Epithelial cell of proximal tubule (primary cell): ENCODE data around the gene ECD. TPM values are rescaled to one million over a fixed set of nuclear protein-coding genes. Genes with fewer than 3 reads are reported as not detected.

ENCODE experiments used
- DNase-seq: peaks from one replicate; pipeline ENCODE4 v3.0.0-alpha.2; 2011; ENCODE audit warnings: low read depth
- H3K4me3 ChIP-seq: 2 replicates; pipeline ENCODE4 v1.5.1; 2011; ENCODE audit warnings: low read depth, mild to moderate bottlenecking, low read length
- CTCF ChIP-seq: conservative IDR thresholded peaks from 2 replicates; pipeline ENCODE4 v1.5.1; 2012; ENCODE audit warnings: low read depth, mild to moderate bottlenecking, low read length
- total RNA-seq: library from RNA; depleted of rRNA; stranded (reverse); fragments of >200 nt; gene quantifications from 2 replicates; pipeline ENCODE4 v1.2.3, GENCODE V29; 2015

Gene ECD
- total RNA-seq, 1 donor from 2014 or later = 26.0 TPM

GRCh38 chr10:73099141-73099540 is 68.7 kb downstream of the ECD start:
- DNase-seq = no peak
- no peak for TF ChIP-seq CTCF
- no peak overlapping the region for H3K4me3 ChIP-seq

- DNase-seq = no peak
- TF ChIP-seq CTCF = no peak
These were observed 70.5 kb downstream of the ECD start for GRCh38 chr10:73097305-73097670.

GRCh38 chr10:73096449-73097304 is 71.1 kb downstream of the ECD start, which contains the start of gene P4HA1:
P4HA1 (minus strand) TSS chr10:73096866; CDS start chr10:73074883, 21,983 bp downstream.
- H3K4me3 ChIP-seq = peak within 1 kb of the TSS; percentile 80
- TF ChIP-seq CTCF = peak; percentile 62
- DNase-seq = peak; percentile 56

More at GRCh38 chr10:73097305-73097670, 70.5 kb downstream of the ECD start:
- H3K4me3 ChIP-seq = peak overlapping the region; percentile 80

GRCh38 chr10:73096041-73096448 is 71.8 kb downstream of the ECD start:
- TF ChIP-seq CTCF = no peak
- H3K4me3 ChIP-seq = peak overlapping the region; percentile 80
- DNase-seq = no peak

- TF ChIP-seq CTCF = no peak
- DNase-seq = no peak
- H3K4me3 ChIP-seq = peak overlapping the region; percentile 80
These were observed 72.3 kb downstream of the ECD start for GRCh38 chr10:73095481-73096021.

- peak overlapping the region; percentile 80 for H3K4me3 ChIP-seq
- no peak for DNase-seq
- TF ChIP-seq CTCF = no peak
These were observed 72.8 kb downstream of the ECD start for GRCh38 chr10:73094986-73095480.
